Fibroblast of lung (primary cell): ENCODE data around the gene CFAP65.

Experiments
- EZH2 ChIP-seq: IDR thresholded peaks from 2 replicates; pipeline ENCODE4 v1.5.1; 2012; ENCODE audit warnings: low read length, control low read depth, mild to moderate bottlenecking; ENCODE audit errors: missing control alignments
- TF ChIP-seq, protein P1 (sequence below), 2 donors: IDR thresholded peaks in 1 of 2; conservative IDR thresholded peaks in 1 of 2; 1 replicate in 1 of 2; 2 replicates in 1 of 2; pipeline ENCODE4 v1.5.1; 2011 to 2012; ENCODE audit warnings: low read length in 2 of 2, control low read depth in 1 of 2, inconsistent platforms in 1 of 2, low read depth in 1 of 2, mild to moderate bottlenecking in 1 of 2

DNA sequence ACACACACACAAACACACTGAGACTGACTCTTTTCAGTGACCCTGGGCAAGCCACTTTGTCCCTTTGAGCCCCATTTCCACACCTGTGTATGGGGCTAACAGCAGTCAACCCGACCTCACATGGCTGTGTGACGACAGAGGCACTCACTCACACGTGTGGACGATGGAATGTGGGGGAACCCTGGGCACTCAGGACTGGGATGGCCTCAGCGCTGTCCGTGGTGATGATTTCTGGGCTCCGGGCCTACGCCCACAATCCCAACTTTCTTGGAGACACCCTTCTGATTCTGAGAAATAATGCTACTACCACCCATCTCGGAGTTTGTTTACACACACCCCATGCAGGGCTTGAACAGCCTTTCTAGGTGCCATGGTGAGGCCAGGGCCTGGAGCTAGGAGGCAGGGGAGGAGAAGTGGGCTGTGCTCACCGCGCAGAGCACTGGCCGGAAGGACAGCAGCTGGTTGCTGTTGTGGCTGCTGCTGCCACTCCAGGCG, 49.6 kb downstream of the CFAP65 start:
- peak; percentile 65 for TF ChIP-seq EZH2
- TF ChIP-seq, protein P1, sequence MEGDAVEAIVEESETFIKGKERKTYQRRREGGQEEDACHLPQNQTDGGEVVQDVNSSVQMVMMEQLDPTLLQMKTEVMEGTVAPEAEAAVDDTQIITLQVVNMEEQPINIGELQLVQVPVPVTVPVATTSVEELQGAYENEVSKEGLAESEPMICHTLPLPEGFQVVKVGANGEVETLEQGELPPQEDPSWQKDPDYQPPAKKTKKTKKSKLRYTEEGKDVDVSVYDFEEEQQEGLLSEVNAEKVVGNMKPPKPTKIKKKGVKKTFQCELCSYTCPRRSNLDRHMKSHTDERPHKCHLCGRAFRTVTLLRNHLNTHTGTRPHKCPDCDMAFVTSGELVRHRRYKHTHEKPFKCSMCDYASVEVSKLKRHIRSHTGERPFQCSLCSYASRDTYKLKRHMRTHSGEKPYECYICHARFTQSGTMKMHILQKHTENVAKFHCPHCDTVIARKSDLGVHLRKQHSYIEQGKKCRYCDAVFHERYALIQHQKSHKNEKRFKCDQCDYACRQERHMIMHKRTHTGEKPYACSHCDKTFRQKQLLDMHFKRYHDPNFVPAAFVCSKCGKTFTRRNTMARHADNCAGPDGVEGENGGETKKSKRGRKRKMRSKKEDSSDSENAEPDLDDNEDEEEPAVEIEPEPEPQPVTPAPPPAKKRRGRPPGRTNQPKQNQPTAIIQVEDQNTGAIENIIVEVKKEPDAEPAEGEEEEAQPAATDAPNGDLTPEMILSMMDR (conservative IDR thresholded peaks at IDR 0.05 in 1 of 2, IDR thresholded peaks at IDR 0.05 in 1 of 2; ENCODE audit: low read depth in 1 of 2, low read length in 2 of 2): no peak
